OCI-LY1 (cell line): ENCODE data around the gene ASTN1.

Source experiments
- H2AFZ ChIP-seq: fragments of 200-600 bp; sonication (generic), shearing (Covaris generic); 2 replicates; pipeline ENCODE4 v1.6.0; 2014; ENCODE audit warnings: antibody characterized with exemption, mild to moderate bottlenecking, low read length
- H3F3A ChIP-seq: fragments of 200-600 bp; sonication (generic), shearing (Covaris generic); 2 replicates; pipeline ENCODE4 v1.6.0; 2014; ENCODE audit warnings: mild to moderate bottlenecking, antibody characterized with exemption, low read length, moderate library complexity; ENCODE audit not compliant: insufficient read depth
- H3K27ac ChIP-seq: fragments of 200-600 bp; sonication (generic); 2 replicates; pipeline ENCODE4 v1.5.1; 2014; ENCODE audit warnings: low read length, mixed run types, mild to moderate bottlenecking, low read depth; ENCODE audit not compliant: poor library complexity, severe bottlenecking
- H3K27me3 ChIP-seq: fragments of 200-600 bp; sonication (generic); 2 replicates; pipeline ENCODE4 v1.6.0; 2014; ENCODE audit warnings: antibody characterized with exemption, mild to moderate bottlenecking, low read length, moderate library complexity; ENCODE audit not compliant: insufficient read depth
- H3K36me3 ChIP-seq: fragments of 200-600 bp; sonication (generic); 2 replicates; pipeline ENCODE4 v1.6.1; 2014; ENCODE audit warnings: mild to moderate bottlenecking, antibody characterized with exemption, low read length, moderate library complexity, mixed read lengths; ENCODE audit not compliant: insufficient read depth
- H3K4me1 ChIP-seq: fragments of 200-600 bp; sonication (generic); 2 replicates; pipeline ENCODE4 v1.5.1; 2014; ENCODE audit warnings: mild to moderate bottlenecking, low read length, moderate library complexity; ENCODE audit not compliant: insufficient read depth, severe bottlenecking
- H3K4me2 ChIP-seq: fragments of 200-600 bp; sonication (generic), shearing (Covaris generic); 2 replicates; pipeline ENCODE4 v1.6.1; 2014; ENCODE audit warnings: low read length
- H3K4me3 ChIP-seq: fragments of 200-600 bp; sonication (generic); 2 replicates; pipeline ENCODE4 v1.5.1; 2014; ENCODE audit warnings: low read length, low read depth, mild to moderate bottlenecking, mixed read lengths; ENCODE audit not compliant: poor library complexity, severe bottlenecking
- H3K79me2 ChIP-seq: fragments of 200-600 bp; shearing (Covaris generic); 2 replicates; pipeline ENCODE4 v1.6.1; 2016; ENCODE audit warnings: mixed run types, low read length, mixed read lengths; ENCODE audit not compliant: insufficient read depth
- H3K9ac ChIP-seq: fragments of 200-600 bp; sonication (generic), shearing (Covaris generic); 2 replicates; pipeline ENCODE4 v1.6.1; 2014; ENCODE audit warnings: mild to moderate bottlenecking, low read length, mixed read lengths
- H3K9me2 ChIP-seq: fragments of 200-600 bp; sonication (generic), shearing (Covaris generic); 2 replicates; pipeline ENCODE4 v1.6.1; 2014; ENCODE audit warnings: low read depth, mild to moderate bottlenecking, low read length, mixed read lengths
- H3K9me3 ChIP-seq: fragments of 200-600 bp; shearing (Covaris generic); 2 replicates; pipeline ENCODE4 v1.6.1; 2014; ENCODE audit warnings: low read length, mixed read lengths
- H4K20me1 ChIP-seq: fragments of 200-600 bp; sonication (generic), shearing (Covaris generic); 2 replicates; pipeline ENCODE4 v1.6.0; 2016; ENCODE audit warnings: mild to moderate bottlenecking, low read length; ENCODE audit not compliant: insufficient read depth
- CTCF ChIP-seq: fragments of 200-600 bp; sonication (generic), shearing (Covaris generic); IDR thresholded peaks from 2 replicates; pipeline ENCODE4 v1.5.1; 2017; ENCODE audit warnings: mild to moderate bottlenecking, antibody characterized with exemption, low read length, moderate library complexity, mixed read lengths
- EZH2 ChIP-seq: fragments of 200-600 bp; sonication (generic), shearing (Covaris generic); IDR thresholded peaks from 2 replicates; pipeline ENCODE4 v1.8.0; 2017; ENCODE audit warnings: borderline replicate concordance, mixed run types, mild to moderate bottlenecking, antibody characterized with exemption, low read length, moderate library complexity, mixed read lengths

The ASTN1 gene

GRCh38 chr1:177171536-177172123 lies 7.1 kb upstream of the ASTN1 start:
- H3K27me3 ChIP-seq = no peaks in the 10 kb centered on the region
- no peaks in the 10 kb centered on the region for H3K36me3 ChIP-seq
- TF ChIP-seq EZH2 = no peak
- TF ChIP-seq CTCF = no peak
- H3K27ac ChIP-seq = no peak overlapping the region
- no peaks in the 10 kb centered on the region for H4K20me1 ChIP-seq
- H3K79me2 ChIP-seq = no peaks in the 10 kb centered on the region
- no peak overlapping the region for H3K4me2 ChIP-seq
- no peaks in the 10 kb centered on the region for H3F3A ChIP-seq
- H2AFZ ChIP-seq = no peak overlapping the region
- H3K9me2 ChIP-seq = no peaks in the 10 kb centered on the region
- H3K4me1 ChIP-seq = no peaks in the 10 kb centered on the region
- no peaks in the 10 kb centered on the region for H3K9me3 ChIP-seq
- H3K9ac ChIP-seq = no peak overlapping the region
- H3K4me3 ChIP-seq = no peak overlapping the region

GRCh38 chr1:177170756-177171535 lies 6.4 kb upstream of the ASTN1 start, which contains the start of gene BRINP2:
Gene BRINP2 (plus strand): TSS chr1:177170958. CDS start chr1:177229877, 58,919 bp downstream.
- H2AFZ ChIP-seq = no peak within 1 kb of the TSS
- no peaks in the 10 kb centered on the region for H3K9me3 ChIP-seq
- no peaks in the 10 kb centered on the region for H3K36me3 ChIP-seq
- no peak within 1 kb of the TSS for H3K4me3 ChIP-seq
- no peaks in the 10 kb centered on the region for H4K20me1 ChIP-seq
- no peak for TF ChIP-seq EZH2
- TF ChIP-seq CTCF = no peak
- no peaks in the 10 kb centered on the region for H3K27me3 ChIP-seq
- no peak within 1 kb of the TSS for H3K9ac ChIP-seq
- no peak within 1 kb of the TSS for H3K27ac ChIP-seq
- no peaks in the 10 kb centered on the region for H3F3A ChIP-seq
- no peaks in the 10 kb centered on the region for H3K79me2 ChIP-seq
- H3K4me1 ChIP-seq = no peaks in the 10 kb centered on the region
- no peaks in the 10 kb centered on the region for H3K9me2 ChIP-seq
- no peak within 1 kb of the TSS for H3K4me2 ChIP-seq

GRCh38 chr1:177165069-177165439 lies 542 bp upstream of the ASTN1 start:
- no peaks in the 10 kb centered on the region for H3K27me3 ChIP-seq
- no peaks in the 10 kb centered on the region for H4K20me1 ChIP-seq
- H3K36me3 ChIP-seq = no peaks in the 10 kb centered on the region
- H3K4me1 ChIP-seq = no peaks in the 10 kb centered on the region
- no peaks in the 10 kb centered on the region for H3K9me2 ChIP-seq
- H2AFZ ChIP-seq = no peak overlapping the region
- H3K27ac ChIP-seq = no peak overlapping the region
- H3K9me3 ChIP-seq = no peaks in the 10 kb centered on the region
- H3K79me2 ChIP-seq = no peaks in the 10 kb centered on the region
- no peak overlapping the region for H3K4me3 ChIP-seq
- no peak overlapping the region for H3K4me2 ChIP-seq
- H3F3A ChIP-seq = no peaks in the 10 kb centered on the region
- H3K9ac ChIP-seq = no peak overlapping the region
- no peak for TF ChIP-seq EZH2
- TF ChIP-seq CTCF = no peak
